A549 (cell line): ENCODE measurements around the gene FOXC2. TPM values are rescaled to one million over a fixed set of nuclear protein-coding genes. Genes with fewer than 3 reads are reported as not detected.

Source experiments
- ATAC-seq, 2 experiments: fragments of 200-7000 bp in 1 of 2; fragments of >200 bp in 1 of 2; cut with Nextera tagmentation in 1 of 2; cut with Tn5 transposase in 1 of 2; 3 replicates each; pipeline versions ENCODE4 v1.8.0 to v1.9.1; 2018 to 2020; ENCODE audit warnings: mild to moderate bottlenecking in 1 of 2, moderate library complexity in 1 of 2
- CTCF ChIA-PET: fragments of 300-600 bp; sonication (Branson Sonifier 250); formaldehyde crosslinking; extraction: SDS; loops from one replicate; lab custom pipeline; 2021; ENCODE audit warnings: antibody characterized with exemption, inconsistent platforms; lab: Yijun Ruan, JAX
- POLR2A ChIA-PET: fragments of 350-600 bp; formaldehyde crosslinking; extraction: SDS; loops from one replicate; lab custom pipeline; 2021; ENCODE audit warnings: antibody characterized with exemption, inconsistent platforms; lab: Yijun Ruan, JAX
- DNase-seq, 2 experiments: peaks; one replicate each; pipeline versions ENCODE4 v3.0.0 to v3.0.0-alpha.2; 2011 to 2016; ENCODE audit warnings: low read depth in 1 of 2, low spot score in 1 of 2
- FAIRE-seq: peaks from 2 replicates; lab custom pipeline; 2011; peaks lifted over from hg19 to GRCh38; lab: Jason Lieb, UNC
- H3K27ac ChIP-seq, 2 experiments: fragments of >200 bp; sonication (Bioruptor Twin); formaldehyde crosslinking; 3 replicates each; pipeline ENCODE4 v1.5.1; 2016 to 2017
- H3K4me1 ChIP-seq: fragments of >200 bp; sonication (Bioruptor Twin); formaldehyde crosslinking; 3 replicates; pipeline ENCODE4 v1.6.1; 2016
- H3K4me2 ChIP-seq: fragments of >200 bp; sonication (Bioruptor Twin); formaldehyde crosslinking; 3 replicates; pipeline ENCODE4 v1.6.1; 2016
- H3K4me3 ChIP-seq: fragments of >200 bp; sonication (Bioruptor Twin); formaldehyde crosslinking; 3 replicates; pipeline ENCODE4 v1.5.1; 2016
- H3K9me3 ChIP-seq: fragments of >200 bp; sonication (Bioruptor Twin); formaldehyde crosslinking; 3 replicates; pipeline ENCODE4 v1.6.1; 2016
- BCL3 ChIP-seq: fragments of >200 bp; sonication (Bioruptor Twin); formaldehyde crosslinking; IDR thresholded peaks from 3 replicates; pipeline ENCODE4 v1.6.1; 2016
- CBX8 ChIP-seq: fragments of 200-600 bp; sonication (generic); IDR thresholded peaks from 2 replicates; pipeline ENCODE4 v1.6.1; 2016
- CEBPB ChIP-seq, 2 experiments: fragments of >200 bp in 1 of 2; sonication (Bioruptor Twin) in 1 of 2; formaldehyde crosslinking in 1 of 2; IDR thresholded peaks; 2 replicates each; pipeline ENCODE4 v1.6.1; 2012 to 2016
- CTCF ChIP-seq: fragments of >200 bp; sonication (Bioruptor Twin); formaldehyde crosslinking; IDR thresholded peaks from 3 replicates; pipeline ENCODE4 v1.5.1; 2016
- E2F6 ChIP-seq: IDR thresholded peaks from 2 replicates; pipeline ENCODE4 v1.6.1; 2012; ENCODE audit warnings: low read depth, borderline replicate concordance
- FOSB ChIP-seq: fragments of 250-450 bp; sonication (Bioruptor Pico); IDR thresholded peaks from 2 replicates; pipeline ENCODE4 v1.5.0; 2020; ENCODE audit warnings: mild to moderate bottlenecking, moderate library complexity
- HES2 ChIP-seq: fragments of >200 bp; sonication (Bioruptor Twin); formaldehyde crosslinking; IDR thresholded peaks from 2 replicates; pipeline ENCODE4 v1.6.1; 2016
- HMGXB4 ChIP-seq: fragments of 250-450 bp; sonication (Bioruptor Pico); IDR thresholded peaks from 2 replicates; pipeline ENCODE4 v1.5.0; 2021; ENCODE audit warnings: mild to moderate bottlenecking, moderate library complexity, borderline replicate concordance
- HOXB5 ChIP-seq: fragments of 250-450 bp; sonication (Bioruptor Pico); IDR thresholded peaks from 2 replicates; pipeline ENCODE4 v1.5.0; 2020; ENCODE audit warnings: mild to moderate bottlenecking, moderate library complexity
- JUN ChIP-seq, 2 experiments: fragments of >200 bp; sonication (Bioruptor Twin); formaldehyde crosslinking; IDR thresholded peaks; 2 replicates in 1 of 2; 3 replicates in 1 of 2; pipeline ENCODE4 v1.6.1; 2016 to 2017
- KDM5A ChIP-seq: fragments of 200-600 bp; sonication (generic); IDR thresholded peaks from 2 replicates; pipeline ENCODE4 v1.6.1; 2016; ENCODE audit warnings: antibody characterized with exemption, mild to moderate bottlenecking
- MAZ ChIP-seq: fragments of 150-350 bp; IDR thresholded peaks from 2 replicates; pipeline ENCODE4 v1.6.1; 2014; ENCODE audit warnings: antibody characterized with exemption, low read depth, low read length, borderline replicate concordance
- MYC ChIP-seq: IDR thresholded peaks from 2 replicates; pipeline ENCODE4 v1.6.1; 2012; ENCODE audit warnings: mild to moderate bottlenecking, inconsistent platforms, low read length, improper control_type of control experiment, borderline replicate concordance
- NR3C1 ChIP-seq: fragments of >200 bp; sonication (Bioruptor Twin); formaldehyde crosslinking; IDR thresholded peaks from 3 replicates; pipeline ENCODE4 v1.6.1; 2017
- PBX3 ChIP-seq: IDR thresholded peaks from 2 replicates; pipeline ENCODE4 v1.6.1; 2012
- POLR2A ChIP-seq: IDR thresholded peaks from 2 replicates; pipeline ENCODE4 v1.6.1; 2012; ENCODE audit warnings: mild to moderate bottlenecking, low read length
- SMC3 ChIP-seq: fragments of >200 bp; sonication (Bioruptor Twin); formaldehyde crosslinking; IDR thresholded peaks from 3 replicates; pipeline ENCODE4 v1.6.1; 2018; ENCODE audit warnings: inconsistent platforms
- TFCP2L1 ChIP-seq: fragments of 250-450 bp; sonication (Bioruptor Pico); IDR thresholded peaks from 2 replicates; pipeline ENCODE4 v1.5.0; 2021; ENCODE audit warnings: mild to moderate bottlenecking
- TP53 ChIP-seq: fragments of 250-450 bp; sonication (Bioruptor Pico); IDR thresholded peaks from 2 replicates; pipeline ENCODE4 v1.5.0; 2021; ENCODE audit warnings: mild to moderate bottlenecking, moderate library complexity
- ZC3H11A ChIP-seq: fragments of 450-650 bp; IDR thresholded peaks from 2 replicates; pipeline ENCODE4 v1.6.1; 2014; ENCODE audit warnings: antibody characterized with exemption, mild to moderate bottlenecking
- WGBS: methylation state at CpG from one replicate; pipeline ENCODE4 v1.1.6; 2017; ENCODE audit errors: missing lambda C conversion rate; 5-methylcytosine and 5-hydroxymethylcytosine counted together
- polyA plus RNA-seq, 4 experiments: library from polyadenylated mRNA; depleted of rRNA in 3 of 4; stranded (reverse); fragments of >200 nt; fragmentation: RNase III in 1 of 4; extraction: RNeasy Plus Mini Kit Qiagen cat#74134 plus additional on column Dnase treatment in 1 of 4; gene quantifications; 2 replicates in 3 of 4; 3 replicates in 1 of 4; pipeline ENCODE4 v1.2.3, GENCODE V29; 2011 to 2017

FOXC2 gene
- polyA plus RNA-seq, 2 of the 4 experiments (the other 2 are of a cell fraction) = 0.06 to 0.28 TPM

GRCh38 chr16:86597126-86597879, 30.7 kb downstream of the FOXC2 start:
- POLR2A ChIA-PET = no interaction called here
- Histone ChIP-seq H3K4me1 (no peaks in the 10 kb centered on the region), H3K9me3 (peaks cover 3% of the 10 kb centered on the region; the same call in 1 of the 3 replicates), H3K4me2 (no peak overlapping the region), H3K4me3 (no peak overlapping the region), H3K27ac (no peak overlapping the region)
- no peak for FAIRE-seq
- TF ChIP-seq POLR2A (no peak), JUN (IDR thresholded peaks at IDR 0.05) (no peak), KDM5A (no peak), MAZ (no peak), MYC (no peak), HMGXB4 (no peak), HES2 (no peak), NR3C1 (no peak), SMC3 (no peak)
- 80% methylated on average over 18 of the region's 18 CpGs for WGBS
- no peak for DNase-seq
- no peak for ATAC-seq
- CTCF ChIA-PET = no interaction called here

- CTCF ChIA-PET = interaction anchor here (0.6 kb wide), 1 partner anchor 681 kb away, joined by 3 read pairs; no protein-coding TSS in a partner anchor
- TF ChIP-seq CEBPB (IDR thresholded peaks at IDR 0.05) = no peak
- no peak for TF ChIP-seq ZC3H11A
- no peak for TF ChIP-seq FOSB
- TF ChIP-seq CBX8 = no peak
- TF ChIP-seq CTCF = no peak
- no peak for TF ChIP-seq HOXB5 (CRISPR knock-in tag)
- no peak for TF ChIP-seq E2F6
- TF ChIP-seq BCL3 = no peak
- TF ChIP-seq TFCP2L1 = no peak
- TF ChIP-seq PBX3 = no peak
- TF ChIP-seq TP53 (CRISPR knock-in tag) = no peak
- TF ChIP-seq, all 56 proteins: peak for 0
Measured at GRCh38 chr16:86597880-86598606, 31.4 kb downstream of the FOXC2 start.

More at GRCh38 chr16:86597880-86598606, 31.4 kb downstream of the FOXC2 start:
- Histone ChIP-seq H3K9me3 (peaks cover 3% of the 10 kb centered on the region; the same call in 1 of the 3 replicates), H3K4me1 (no peaks in the 10 kb centered on the region), H3K27ac (no peak overlapping the region), H3K4me2 (no peak overlapping the region), H3K4me3 (no peak overlapping the region)
- ATAC-seq (no peak), FAIRE-seq (no peak), DNase-seq (no peak)
- POLR2A ChIA-PET = no interaction called here
- 72% methylated on average over 7 of the region's 7 CpGs for WGBS
